Bronchial epithelial cell (primary cell): ENCODE data around the gene EPHA3. TPM values are rescaled to one million over a fixed set of nuclear protein-coding genes. Genes with fewer than 3 reads are reported as not detected.

ENCODE experiments used
- DNase-seq: peaks from one replicate; pipeline ENCODE4 v3.0.0-alpha.2; 2010; ENCODE audit warnings: low read depth
- FAIRE-seq: peaks from 2 replicates; lab custom pipeline; 2011; peaks lifted over from hg19 to GRCh38; lab: Jason Lieb, UNC
- H3K27me3 ChIP-seq: 2 replicates; pipeline ENCODE4 v1.5.1; 2011; ENCODE audit warnings: low read length; ENCODE audit not compliant: control insufficient read depth, insufficient read depth
- H3K36me3 ChIP-seq: 2 replicates; pipeline ENCODE4 v1.5.1; 2011; ENCODE audit warnings: low read length; ENCODE audit not compliant: control insufficient read depth, insufficient read depth
- H3K4me3 ChIP-seq: 2 replicates; pipeline ENCODE4 v1.5.1; 2011; ENCODE audit warnings: mild to moderate bottlenecking, low read depth, low read length, control low read depth
- CTCF ChIP-seq: IDR thresholded peaks from 2 replicates; pipeline ENCODE4 v1.5.1; 2011; ENCODE audit warnings: mild to moderate bottlenecking, moderate library complexity, low read length, control low read depth, inconsistent platforms; ENCODE audit not compliant: insufficient read depth, severe bottlenecking
- total RNA-seq: library from RNA; depleted of rRNA; stranded (reverse); fragments of >200 nt; gene quantifications from 2 replicates; pipeline ENCODE4 v1.2.1, GENCODE V29; 2014

Gene EPHA3
- total RNA-seq, 1 donor from 2014 or later, result under 0.01 TPM

GRCh38 chr3:89164774-89165173 lies 57.4 kb downstream of the EPHA3 start:
- no peak for TF ChIP-seq CTCF
- no peak for FAIRE-seq
- no peaks in the 10 kb centered on the region for H3K27me3 ChIP-seq
- no peak for DNase-seq
- no peak overlapping the region for H3K4me3 ChIP-seq
- H3K36me3 ChIP-seq, result no peaks in the 10 kb centered on the region

- DNase-seq (no peak), FAIRE-seq (no peak)
- H3K27me3 ChIP-seq, result no peaks in the 10 kb centered on the region
- no peaks in the 10 kb centered on the region for H3K36me3 ChIP-seq
- no peak for TF ChIP-seq CTCF
- H3K4me3 ChIP-seq, result no peak overlapping the region
Observed at GRCh38 chr3:89165636-89166263, 58.3 kb downstream of the EPHA3 start.

- FAIRE-seq, result no peak
- DNase-seq, result no peak
- no peaks in the 10 kb centered on the region for H3K27me3 ChIP-seq
- no peaks in the 10 kb centered on the region for H3K36me3 ChIP-seq
- no peak for TF ChIP-seq CTCF
- H3K4me3 ChIP-seq, result no peak overlapping the region
Observed at GRCh38 chr3:89171687-89172545, 64.5 kb downstream of the EPHA3 start.

GRCh38 chr3:89173546-89173945 lies 66.1 kb downstream of the EPHA3 start:
- no peak for FAIRE-seq
- TF ChIP-seq CTCF, result no peak

GRCh38 chr3:89179355-89180001 lies 72.1 kb downstream of the EPHA3 start:
- DNase-seq (peak; percentile 97), FAIRE-seq (no peak)
- Histone ChIP-seq H3K4me3 (no peak overlapping the region), H3K36me3 (no peaks in the 10 kb centered on the region), H3K27me3 (no peaks in the 10 kb centered on the region)
- TF ChIP-seq CTCF, result no peak

More at GRCh38 chr3:89173546-89173945, 66.1 kb downstream of the EPHA3 start:
- no peak for DNase-seq
- no peaks in the 10 kb centered on the region for H3K27me3 ChIP-seq
- H3K36me3 ChIP-seq, result no peaks in the 10 kb centered on the region
- H3K4me3 ChIP-seq, result no peak overlapping the region
